ENCODE measurements around the gene PARP8.

PARP8 gene

DNA sequence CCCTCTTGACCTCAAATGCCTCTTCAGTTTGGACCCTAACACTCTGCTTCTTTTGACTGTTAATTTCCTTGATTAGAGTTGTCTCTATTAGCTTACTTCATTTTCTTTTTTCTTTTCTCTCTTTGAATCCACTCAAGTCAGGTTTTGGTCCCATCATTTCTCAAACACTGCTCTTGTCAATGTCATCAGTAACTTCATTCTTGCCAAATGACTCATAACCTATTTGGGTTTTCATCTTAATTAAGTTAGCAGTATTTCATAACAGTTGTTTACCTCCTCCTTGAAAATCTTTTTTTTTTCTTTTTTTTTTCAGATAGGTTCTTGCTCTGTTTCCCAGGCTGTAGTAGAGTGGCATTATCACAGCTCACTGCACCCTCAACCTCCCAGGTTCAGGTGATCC lies 119.6 kb downstream of the PARP8 start:
- TF ChIP-seq SIN3A (IDR thresholded peaks at IDR 0.05; ENCODE audit: borderline replicate concordance, insufficient read depth, low read length) (no peak), FOXP2 (optimal IDR thresholded peaks at IDR 0.05; ENCODE audit: borderline replicate concordance, extremely low read depth, extremely low read length, insufficient read depth) (no peak), REST (IDR thresholded peaks at IDR 0.05; ENCODE audit: insufficient read depth in 1 of 2, low read depth in 2 of 2, low read length in 2 of 2) (no peak), TAF1 (IDR thresholded peaks at IDR 0.05; ENCODE audit: borderline replicate concordance, insufficient read depth, low read length) (no peak), POLR2AphosphoS5 (IDR thresholded peaks at IDR 0.05; ENCODE audit: low read depth, low read length) (no peak)

DNA sequence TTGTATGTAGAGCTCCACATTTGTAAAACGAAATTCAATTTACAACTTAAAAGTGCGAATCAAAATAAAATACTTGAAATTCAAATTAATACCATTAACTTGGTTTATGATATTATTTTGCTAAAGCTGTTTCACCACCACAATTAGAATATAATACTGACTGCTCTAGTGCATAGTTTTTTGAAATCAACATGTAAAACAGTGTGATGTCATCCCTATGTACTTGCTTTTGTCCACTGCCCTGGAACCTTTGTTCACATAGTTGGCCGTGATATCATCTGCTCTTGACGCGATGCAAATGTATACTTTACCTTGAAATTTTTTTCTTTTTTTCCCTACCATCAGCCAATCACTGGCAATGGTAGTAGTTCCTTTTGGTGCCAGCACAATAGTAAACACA lies 125.4 kb downstream of the PARP8 start:
- TF ChIP-seq SIN3A (IDR thresholded peaks at IDR 0.05; ENCODE audit: borderline replicate concordance, insufficient read depth, low read length) (no peak), REST (IDR thresholded peaks at IDR 0.05; ENCODE audit: insufficient read depth in 1 of 2, low read depth in 2 of 2, low read length in 2 of 2) (no peak), POLR2AphosphoS5 (IDR thresholded peaks at IDR 0.05; ENCODE audit: low read depth, low read length) (no peak), TAF1 (IDR thresholded peaks at IDR 0.05; ENCODE audit: borderline replicate concordance, insufficient read depth, low read length) (no peak), FOXP2 (optimal IDR thresholded peaks at IDR 0.05; ENCODE audit: borderline replicate concordance, extremely low read depth, extremely low read length, insufficient read depth) (no peak)

- TF ChIP-seq FOXP2 (optimal IDR thresholded peaks at IDR 0.05; ENCODE audit: borderline replicate concordance, extremely low read depth, extremely low read length, insufficient read depth) = no peak
- TF ChIP-seq SIN3A (IDR thresholded peaks at IDR 0.05; ENCODE audit: borderline replicate concordance, insufficient read depth, low read length) = no peak
- TF ChIP-seq TAF1 (IDR thresholded peaks at IDR 0.05; ENCODE audit: borderline replicate concordance, insufficient read depth, low read length) = no peak
- TF ChIP-seq POLR2AphosphoS5 (IDR thresholded peaks at IDR 0.05; ENCODE audit: low read depth, low read length) = no peak
- no peak for TF ChIP-seq REST (IDR thresholded peaks at IDR 0.05; ENCODE audit: insufficient read depth in 1 of 2, low read depth in 2 of 2, low read length in 2 of 2)
Measured at GRCh38 chr5:50792843-50793242, 126.4 kb downstream of the PARP8 start.

GRCh38 chr5:50794812-50795211 lies 128.4 kb downstream of the PARP8 start:
- TF ChIP-seq REST (IDR thresholded peaks at IDR 0.05; ENCODE audit: insufficient read depth in 1 of 2, low read depth in 2 of 2, low read length in 2 of 2) = no peak
- no peak for TF ChIP-seq SIN3A (IDR thresholded peaks at IDR 0.05; ENCODE audit: borderline replicate concordance, insufficient read depth, low read length)
- no peak for TF ChIP-seq POLR2AphosphoS5 (IDR thresholded peaks at IDR 0.05; ENCODE audit: low read depth, low read length)
- no peak for TF ChIP-seq FOXP2 (optimal IDR thresholded peaks at IDR 0.05; ENCODE audit: borderline replicate concordance, extremely low read depth, extremely low read length, insufficient read depth)
- TF ChIP-seq TAF1 (IDR thresholded peaks at IDR 0.05; ENCODE audit: borderline replicate concordance, insufficient read depth, low read length) = no peak

- TF ChIP-seq TAF1 (IDR thresholded peaks at IDR 0.05; ENCODE audit: borderline replicate concordance, insufficient read depth, low read length) (no peak), FOXP2 (optimal IDR thresholded peaks at IDR 0.05; ENCODE audit: borderline replicate concordance, extremely low read depth, extremely low read length, insufficient read depth) (no peak)
Measured at GRCh38 chr5:50798002-50798401, 131.6 kb downstream of the PARP8 start.
